Measurements from ENCODE around the gene TNRC6C.

The TNRC6C gene

GRCh38 chr17:78022425-78022824 is 63.9 kb downstream of the TNRC6C start:
- no peak for FAIRE-seq
- no peak for TF ChIP-seq POLR2A (IDR thresholded peaks at IDR 0.05; ENCODE audit: low read depth, low read length)
- DNase-seq (ENCODE audit: insufficient read length, low spot score), result no peak

GRCh38 chr17:78023042-78023441 is 64.5 kb downstream of the TNRC6C start:
- TF ChIP-seq POLR2A (IDR thresholded peaks at IDR 0.05; ENCODE audit: low read depth, low read length), result no peak
- FAIRE-seq (no peak), DNase-seq (ENCODE audit: insufficient read length, low spot score) (no peak)

GRCh38 chr17:78026381-78026780 is 67.9 kb downstream of the TNRC6C start:
- FAIRE-seq (no peak), DNase-seq (ENCODE audit: insufficient read length, low spot score) (no peak)
- no peak for TF ChIP-seq POLR2A (IDR thresholded peaks at IDR 0.05; ENCODE audit: low read depth, low read length)

GRCh38 chr17:78027121-78027520 is 68.6 kb downstream of the TNRC6C start:
- FAIRE-seq (no peak), DNase-seq (ENCODE audit: insufficient read length, low spot score) (no peak)
- TF ChIP-seq POLR2A (IDR thresholded peaks at IDR 0.05; ENCODE audit: low read depth, low read length), result no peak

GRCh38 chr17:78029697-78030096 is 71.2 kb downstream of the TNRC6C start:
- DNase-seq (ENCODE audit: insufficient read length, low spot score), result no peak
- no peak for FAIRE-seq
- TF ChIP-seq POLR2A (IDR thresholded peaks at IDR 0.05; ENCODE audit: low read depth, low read length), result no peak

GRCh38 chr17:78031435-78031834 is 72.9 kb downstream of the TNRC6C start:
- DNase-seq (ENCODE audit: insufficient read length, low spot score), result no peak
- no peak for FAIRE-seq
- no peak for TF ChIP-seq POLR2A (IDR thresholded peaks at IDR 0.05; ENCODE audit: low read depth, low read length)

GRCh38 chr17:78032166-78032565 is 73.7 kb downstream of the TNRC6C start:
- FAIRE-seq, result no peak
- TF ChIP-seq POLR2A (IDR thresholded peaks at IDR 0.05; ENCODE audit: low read depth, low read length), result no peak
- no peak for DNase-seq (ENCODE audit: insufficient read length, low spot score)

- DNase-seq (ENCODE audit: insufficient read length, low spot score) (no peak), FAIRE-seq (peak; percentile 15)
- TF ChIP-seq POLR2A (IDR thresholded peaks at IDR 0.05; ENCODE audit: low read depth, low read length), result no peak
Measured at GRCh38 chr17:78034429-78035091, 76.1 kb downstream of the TNRC6C start.

GRCh38 chr17:78037280-78037679 is 78.8 kb downstream of the TNRC6C start:
- no peak for FAIRE-seq
- no peak for DNase-seq (ENCODE audit: insufficient read length, low spot score)
- no peak for TF ChIP-seq POLR2A (IDR thresholded peaks at IDR 0.05; ENCODE audit: low read depth, low read length)

GRCh38 chr17:78038748-78039288 is 80.3 kb downstream of the TNRC6C start:
- DNase-seq (ENCODE audit: insufficient read length, low spot score) (no peak), FAIRE-seq (no peak)
- no peak for TF ChIP-seq POLR2A (IDR thresholded peaks at IDR 0.05; ENCODE audit: low read depth, low read length)

- DNase-seq (ENCODE audit: insufficient read length, low spot score), result no peak
- no peak for FAIRE-seq
- no peak for TF ChIP-seq POLR2A (IDR thresholded peaks at IDR 0.05; ENCODE audit: low read depth, low read length)
Measured at GRCh38 chr17:78039581-78039980, 81.1 kb downstream of the TNRC6C start.

GRCh38 chr17:78040440-78041385 is 82.2 kb downstream of the TNRC6C start:
- peak; percentile 83 for TF ChIP-seq POLR2A (IDR thresholded peaks at IDR 0.05; ENCODE audit: low read depth, low read length)
- peak; percentile 71 for DNase-seq (ENCODE audit: insufficient read length, low spot score)
- no peak for FAIRE-seq

GRCh38 chr17:78041386-78042179 is 83.1 kb downstream of the TNRC6C start:
- no peak for DNase-seq (ENCODE audit: insufficient read length, low spot score)
- no peak for FAIRE-seq
- TF ChIP-seq POLR2A (IDR thresholded peaks at IDR 0.05; ENCODE audit: low read depth, low read length), result no peak

GRCh38 chr17:78042542-78042941 is 84.0 kb downstream of the TNRC6C start:
- no peak for TF ChIP-seq POLR2A (IDR thresholded peaks at IDR 0.05; ENCODE audit: low read depth, low read length)
- no peak for FAIRE-seq

More at GRCh38 chr17:78042542-78042941, 84.0 kb downstream of the TNRC6C start:
- no peak for DNase-seq (ENCODE audit: insufficient read length, low spot score)
